Measurements from ENCODE around the gene CDC37.
A peak's percentile ranks its signal among the peaks of the same experiment; 100 is the strongest.
"Not testable (repeated sequence)": the region's sequence is repeated elsewhere in the genome, so short reads cannot be mapped to it uniquely, and the experiment has no call there.

The CDC37 gene

DNA sequence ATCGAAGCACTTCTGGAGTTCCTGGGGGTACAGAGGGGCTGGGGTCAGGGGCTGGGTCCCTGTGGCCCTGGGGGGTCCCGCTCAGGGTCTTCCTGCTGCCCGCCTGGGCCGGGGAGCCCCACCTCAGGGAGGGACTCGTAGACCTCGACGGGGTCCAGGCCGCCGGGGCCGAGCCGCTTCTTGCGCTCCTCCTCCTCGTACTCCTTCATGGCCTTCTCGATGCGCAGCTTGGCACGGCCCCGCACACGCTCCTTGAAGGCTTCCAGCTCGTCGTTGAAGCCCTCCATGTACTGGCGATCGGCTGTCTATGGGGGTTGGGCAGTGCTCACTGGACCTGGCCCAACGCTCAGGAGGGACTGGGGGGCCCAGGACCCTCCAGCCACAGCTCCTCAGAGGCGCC, 10.2 kb downstream of the CDC37 start:
- no peak for DNase-seq

DNA sequence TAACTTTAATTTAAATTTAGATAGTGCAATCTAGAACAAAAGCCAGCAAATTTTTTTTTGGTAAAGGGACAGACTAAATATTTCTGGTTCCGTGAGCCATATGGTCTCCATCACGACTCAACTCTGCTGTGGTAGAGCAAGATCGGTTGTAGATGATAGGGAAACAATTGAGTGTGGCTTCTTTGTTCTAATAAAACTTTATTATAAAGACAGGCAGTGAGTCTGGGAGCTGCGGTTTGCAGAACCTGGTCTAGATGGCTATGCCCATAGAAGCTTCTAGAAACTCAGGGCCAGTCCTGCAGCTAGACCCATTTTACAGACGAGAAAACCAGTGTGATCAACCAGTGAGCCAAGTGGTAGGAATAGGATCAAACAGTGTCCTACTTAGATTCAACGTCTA, 11.2 kb downstream of the CDC37 start:
- no peak for DNase-seq

DNA sequence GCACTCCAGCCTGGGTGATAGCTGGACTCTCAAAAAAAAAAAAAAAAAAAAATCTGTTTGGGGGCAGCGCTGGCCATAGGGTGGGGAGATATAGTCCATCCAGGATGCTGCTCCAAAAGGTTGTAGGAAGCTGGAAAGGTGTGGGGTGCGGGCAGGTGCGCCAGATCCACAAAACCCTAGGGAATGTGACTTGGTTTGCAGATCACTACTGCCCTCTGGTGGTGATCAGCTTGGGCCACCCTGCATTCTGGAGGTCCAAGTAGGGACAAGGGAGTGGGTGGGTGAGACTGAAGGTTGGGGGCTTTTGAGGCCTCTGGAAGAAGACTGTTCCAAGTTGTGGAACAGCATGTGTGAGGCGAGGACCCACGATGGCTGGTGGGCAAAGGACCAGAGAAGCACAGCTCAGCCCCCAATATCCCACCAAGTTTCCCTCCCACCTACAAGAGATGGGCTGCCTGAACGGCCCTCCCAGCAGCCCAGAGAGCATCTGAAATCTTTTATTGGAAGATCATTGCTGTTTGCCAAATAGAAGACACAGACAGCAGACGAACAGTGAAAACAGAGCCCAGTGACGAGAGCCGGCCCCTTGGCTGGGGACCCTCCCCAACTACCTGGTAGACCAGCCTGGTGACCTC, 12.6 kb downstream of the CDC37 start:
- DNase-seq = peak; percentile 60

DNA sequence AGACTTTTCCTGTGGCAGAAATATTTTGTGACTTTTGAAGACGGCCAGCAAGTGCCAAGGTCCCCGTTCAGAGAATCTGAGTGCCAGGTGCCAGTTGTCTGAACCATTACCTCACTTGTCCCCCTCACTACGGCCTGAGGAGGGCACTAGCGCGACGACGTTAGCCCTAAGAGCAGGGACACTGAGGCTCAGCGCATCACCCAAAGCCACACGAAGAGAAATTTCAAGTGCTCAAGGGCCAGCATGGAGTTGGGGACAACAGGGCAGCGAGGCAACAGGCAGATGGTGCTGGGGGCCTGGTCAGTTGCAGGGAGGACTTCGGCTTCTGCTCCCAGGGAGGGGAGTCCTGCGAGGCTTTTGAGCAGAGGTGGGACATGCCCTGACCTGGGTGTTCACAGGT, 13.5 kb downstream of the CDC37 start:
- DNase-seq = no peak

DNA sequence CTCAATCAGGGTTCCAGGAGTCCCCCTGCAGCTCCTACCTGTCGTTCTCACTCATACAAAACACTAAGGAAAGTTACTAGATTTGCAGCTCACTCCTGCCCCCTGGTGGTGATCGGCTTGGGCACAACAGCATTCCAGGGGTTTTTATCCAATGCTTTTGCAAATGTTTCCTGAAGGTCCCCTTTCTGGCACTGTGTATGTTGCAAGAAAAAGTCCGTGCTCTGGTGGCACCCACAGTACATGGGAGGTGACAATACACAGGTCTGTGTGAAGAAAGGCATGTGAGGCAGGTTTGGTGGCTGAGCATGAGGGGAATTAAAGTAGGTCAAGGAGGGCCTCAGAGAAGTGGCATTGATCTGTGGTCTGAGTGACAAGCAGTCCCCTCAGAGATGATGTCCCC, 14.4 kb downstream of the CDC37 start:
- peak; percentile 90 for DNase-seq

DNA sequence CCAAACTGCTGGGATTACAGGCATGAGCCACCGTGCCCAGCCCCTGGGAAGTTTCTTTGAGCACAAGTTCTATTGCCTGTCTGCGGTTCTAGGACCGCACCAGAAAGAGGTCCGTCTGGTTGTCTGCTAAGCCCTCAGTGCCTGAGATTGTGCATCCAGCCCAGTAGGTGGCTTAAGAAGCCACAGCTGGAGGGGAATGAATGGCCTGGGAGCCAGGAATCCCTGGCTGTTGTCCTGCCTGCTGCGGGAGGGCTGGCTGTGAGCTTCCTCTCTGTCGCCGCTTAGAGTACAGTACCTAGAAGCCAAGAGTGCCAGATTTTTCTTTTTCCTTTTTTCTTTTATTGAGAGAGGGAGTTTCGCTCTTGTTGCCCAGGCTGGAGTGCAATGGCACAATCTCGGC, 18.8 kb downstream of the CDC37 start:
- no peak for DNase-seq

DNA sequence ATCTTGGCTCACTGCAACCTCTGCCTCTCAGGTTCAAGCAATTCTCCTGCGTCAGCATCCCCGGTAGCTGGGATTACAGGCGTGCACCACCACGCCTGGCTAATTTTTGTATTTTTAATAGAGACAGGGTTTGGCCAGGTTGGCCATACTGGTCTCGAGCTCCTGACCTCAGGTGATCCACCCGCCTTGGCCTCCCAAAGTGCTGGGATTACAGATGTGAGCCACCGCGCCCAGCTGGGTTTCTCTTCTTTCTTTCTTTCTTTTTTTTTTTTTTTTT, 20.2 kb downstream of the CDC37 start:
- DNase-seq = not testable (repeated sequence)

DNA sequence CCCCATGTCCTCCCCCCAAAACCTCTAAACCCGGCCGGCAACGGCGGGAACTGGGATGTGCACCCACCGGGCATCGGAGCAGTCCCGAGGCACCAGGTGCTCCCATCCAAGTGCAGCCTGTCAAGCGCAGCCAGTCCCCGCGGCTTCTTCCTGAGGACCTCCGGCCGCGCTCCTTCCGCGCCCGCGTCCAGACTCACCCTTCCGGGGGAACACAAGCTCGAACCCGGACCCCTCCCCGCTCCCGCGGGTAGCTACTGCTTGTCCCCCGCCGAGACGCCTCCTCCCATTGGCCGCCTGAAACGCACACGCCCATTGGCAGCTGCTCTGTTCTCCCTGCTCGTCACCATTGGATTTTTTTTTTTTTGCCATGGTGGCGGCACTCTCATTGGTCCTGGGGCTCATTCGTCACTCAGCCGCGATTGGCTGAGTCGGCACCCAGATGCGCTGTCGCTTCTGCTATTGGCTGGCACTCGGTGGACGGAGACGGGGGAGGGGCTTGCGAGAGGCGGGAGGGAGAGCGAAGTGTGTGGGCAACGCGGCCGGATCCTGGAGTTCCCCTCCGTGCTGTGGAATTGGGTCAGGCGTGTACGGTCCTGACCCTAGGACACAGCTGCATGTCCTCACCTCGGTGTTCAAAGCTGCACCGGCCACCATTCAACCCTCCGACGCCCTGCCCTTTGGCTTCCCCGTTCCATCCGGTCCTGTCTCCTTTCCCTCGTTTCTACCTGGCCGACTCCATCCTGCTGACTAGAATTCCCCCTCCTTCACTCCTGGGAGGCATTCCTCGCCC, 22.8 kb downstream of the CDC37 start, which contains the start of gene TYK2:
Gene TYK2 (minus strand): TSS at position 260 of the 790 bp plus-strand sequence. CDS start 2,166 bp downstream, outside the sequence.
- DNase-seq = peak; percentile 92

DNA sequence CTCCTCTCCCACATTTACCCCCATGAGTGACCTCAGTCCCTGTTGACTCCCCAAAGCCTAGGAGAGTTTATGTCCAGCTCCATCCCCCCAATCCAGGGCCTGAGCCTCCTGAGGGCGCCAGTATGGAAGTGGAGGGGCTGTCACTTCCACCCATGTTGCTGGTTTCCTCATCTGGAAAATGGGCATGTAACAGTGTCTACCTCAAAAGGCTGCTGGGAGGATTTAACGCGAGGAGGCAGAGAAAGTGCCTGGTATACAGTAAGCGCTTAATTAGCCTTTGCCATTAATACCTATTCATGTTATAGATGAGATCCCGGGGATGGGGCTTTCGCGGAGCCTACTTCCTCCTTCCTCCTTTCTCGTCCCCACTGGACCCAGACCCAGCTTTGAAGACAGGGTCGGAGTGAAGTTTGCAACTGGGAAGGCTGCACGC, 23.4 kb downstream of the CDC37 start:
- no peak for DNase-seq

DNA sequence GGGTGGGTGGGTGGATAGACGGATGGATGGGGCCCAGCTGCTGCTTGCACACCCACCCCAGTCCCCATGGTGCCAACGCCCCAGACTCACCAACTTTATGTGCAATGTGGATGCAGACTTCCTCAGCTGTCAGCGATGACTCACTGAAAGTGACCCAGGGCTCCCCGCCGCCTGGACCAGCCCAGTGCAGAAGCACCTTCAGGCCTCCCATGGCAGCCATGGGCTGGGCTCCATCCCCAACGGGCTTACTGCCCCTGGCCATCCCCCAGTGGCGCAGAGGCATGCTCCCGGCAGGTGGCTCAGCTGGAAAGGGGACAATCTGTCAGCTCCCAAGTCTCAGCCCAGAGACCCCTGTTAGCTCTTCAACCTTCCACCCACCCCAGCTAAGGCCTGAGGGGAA, 25.2 kb downstream of the CDC37 start:
- no peak for DNase-seq

DNA sequence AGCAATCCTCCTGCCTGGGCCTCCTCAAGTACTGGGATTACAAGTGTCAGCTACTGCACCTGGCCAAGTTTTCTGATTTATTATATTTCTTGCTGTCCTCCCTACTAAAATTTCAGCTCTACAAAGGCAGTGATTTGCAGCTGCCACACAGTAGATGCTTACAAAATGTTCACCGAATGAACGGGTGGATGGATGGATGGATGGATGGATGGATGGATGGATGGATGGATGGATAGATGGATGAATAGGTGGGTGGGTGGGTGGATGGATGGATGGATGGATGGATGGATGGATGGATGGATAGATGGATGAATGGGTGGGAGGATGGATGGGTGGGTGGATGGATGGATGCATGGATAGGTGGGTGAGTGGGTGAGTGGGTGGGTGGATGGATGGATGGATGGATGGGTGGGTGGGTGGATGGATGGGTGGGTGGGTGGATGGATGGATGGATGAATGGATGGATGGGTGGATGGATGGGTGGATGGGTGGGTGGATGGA, 26.2 kb downstream of the CDC37 start:
- not testable (repeated sequence) for DNase-seq

DNA sequence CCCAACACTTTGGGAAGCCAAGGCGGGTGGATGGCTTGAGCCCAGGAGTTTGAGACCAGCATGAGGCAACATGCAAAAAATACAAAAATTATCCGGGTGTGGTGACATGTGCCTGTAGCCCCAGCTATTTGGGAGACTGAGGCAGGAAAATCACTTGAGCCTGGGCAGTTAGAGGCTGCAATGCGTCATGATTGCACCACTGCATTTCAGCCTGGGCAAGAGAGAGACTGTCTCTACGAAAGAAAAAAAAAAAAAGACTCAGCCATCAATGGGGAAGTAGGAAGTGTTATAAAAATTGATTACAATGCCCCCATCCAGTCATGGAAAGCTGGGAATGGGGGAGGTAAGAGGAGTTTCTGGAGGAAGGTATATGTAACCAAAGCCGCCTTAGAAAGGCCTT, 28.4 kb downstream of the CDC37 start:
- DNase-seq = no peak

DNA sequence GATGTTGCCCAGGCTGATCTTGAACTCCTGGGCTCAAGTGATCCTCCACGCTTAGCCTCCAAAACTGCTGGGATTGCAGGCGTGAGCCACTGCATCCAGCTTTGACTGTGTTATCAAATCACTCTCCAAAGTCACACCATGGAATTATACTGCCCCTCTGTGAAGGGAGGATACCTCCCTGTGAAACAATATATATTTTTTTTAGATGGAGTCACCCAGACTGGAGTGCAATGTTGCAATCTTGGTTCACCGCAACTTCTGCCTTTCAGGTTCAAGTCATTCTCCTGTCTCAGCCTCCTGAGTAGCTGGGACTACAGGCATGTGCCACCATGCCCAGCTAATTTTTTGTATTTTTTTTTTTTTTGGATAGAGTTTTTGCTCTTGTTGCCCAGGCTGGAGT, 30.7 kb downstream of the CDC37 start:
- DNase-seq = no peak

DNA sequence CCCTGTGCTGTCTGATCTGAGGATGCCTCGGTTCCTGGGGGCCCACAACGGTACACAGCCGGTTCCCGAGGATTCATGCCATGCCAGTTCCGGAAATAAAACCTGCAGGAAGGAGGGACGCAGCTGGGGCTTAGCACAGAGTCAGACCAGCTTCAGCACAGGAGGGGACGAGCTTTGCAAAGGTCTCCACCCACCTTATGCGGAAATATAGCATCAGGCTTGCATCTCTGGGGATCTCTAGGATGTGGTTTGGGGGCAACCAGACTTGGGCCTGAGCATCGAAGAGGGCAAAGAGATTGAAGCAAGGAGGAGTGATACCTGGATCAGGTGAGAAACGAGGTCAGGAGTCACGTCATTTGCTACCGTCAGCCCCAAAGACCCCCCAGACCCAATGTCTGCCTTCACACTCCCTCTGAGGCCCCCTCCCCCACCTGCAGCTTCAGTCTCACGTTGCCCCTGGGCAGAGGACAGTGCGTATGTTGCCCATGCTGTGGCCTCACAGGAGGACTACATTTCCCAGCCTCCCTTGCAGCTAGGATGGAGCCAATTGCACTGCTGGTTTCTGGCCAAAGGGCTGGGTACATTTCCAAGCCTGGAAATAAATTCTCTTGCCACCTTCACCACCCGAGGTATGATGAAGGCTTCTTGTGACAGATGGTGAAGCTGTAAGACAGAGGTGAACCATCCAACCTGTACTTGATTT, 35.1 kb downstream of the CDC37 start:
- DNase-seq = no peak

DNA sequence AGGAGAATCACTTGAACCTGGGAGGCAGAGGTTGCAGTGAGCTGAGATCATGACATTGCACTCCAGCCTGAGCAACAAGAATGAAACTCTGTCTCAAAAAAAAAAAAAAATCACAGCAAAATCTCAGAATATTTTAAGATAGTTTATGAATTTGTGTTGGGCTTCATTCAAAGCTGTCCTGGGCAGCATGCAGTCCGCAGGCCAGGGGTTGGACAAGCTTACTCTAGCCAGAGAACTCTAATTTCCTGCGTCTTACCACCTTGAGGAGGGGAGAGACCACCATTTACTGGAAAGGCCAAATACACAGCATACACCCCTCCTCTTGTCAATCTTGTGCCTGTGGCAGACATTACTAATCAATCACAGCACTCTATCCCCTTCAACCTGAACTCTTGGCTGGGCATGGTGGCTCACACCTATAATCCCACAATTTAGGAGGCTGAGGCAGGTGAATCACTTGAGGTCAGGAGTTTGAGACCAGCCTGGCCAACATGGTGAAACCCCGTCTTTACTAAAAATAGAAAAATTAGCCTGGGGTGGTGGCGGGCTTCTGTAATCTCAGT, 36.3 kb downstream of the CDC37 start:
- DNase-seq = not testable (repeated sequence)

DNA sequence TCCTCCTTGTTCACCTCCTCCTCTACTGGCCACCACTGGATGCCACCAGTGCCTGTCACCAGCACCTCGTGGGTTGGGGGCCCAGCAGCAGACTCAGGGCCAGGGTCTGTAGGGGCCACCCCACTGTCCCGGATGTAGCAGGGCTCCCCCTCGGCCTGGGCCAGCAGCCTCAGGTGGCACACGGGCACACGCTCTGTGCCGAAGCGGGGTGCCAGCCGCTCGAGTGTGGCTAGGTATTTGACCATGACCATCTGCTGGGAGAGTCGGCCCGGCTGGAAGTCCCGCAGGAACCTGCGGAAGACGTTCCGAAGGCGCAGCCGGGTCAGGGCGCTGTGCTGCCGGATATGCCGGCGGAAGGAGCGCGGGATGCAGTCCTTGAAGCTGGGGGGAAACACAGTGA, 37.8 kb downstream of the CDC37 start:
- DNase-seq = no peak

DNA sequence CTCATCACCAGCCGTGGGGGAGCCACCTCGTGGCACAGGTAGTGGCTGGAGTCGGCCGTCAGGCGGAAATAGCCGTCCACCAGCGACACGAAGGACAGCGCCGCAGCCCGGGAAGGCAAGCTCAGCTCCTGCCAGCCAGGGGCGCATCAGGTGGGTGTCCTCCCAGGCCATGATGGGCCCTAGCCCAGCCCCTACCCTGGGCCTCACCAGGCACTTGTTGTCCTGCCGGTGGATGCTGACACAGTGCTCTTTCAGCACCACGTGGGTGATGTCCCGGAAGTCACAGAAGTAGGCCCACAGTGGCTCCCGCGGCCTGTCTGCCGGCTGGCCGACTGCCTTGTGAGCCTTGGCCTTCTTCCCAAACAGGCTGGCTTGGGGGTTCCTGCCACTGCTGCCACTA, 38.7 kb downstream of the CDC37 start:
- no peak for DNase-seq

DNA sequence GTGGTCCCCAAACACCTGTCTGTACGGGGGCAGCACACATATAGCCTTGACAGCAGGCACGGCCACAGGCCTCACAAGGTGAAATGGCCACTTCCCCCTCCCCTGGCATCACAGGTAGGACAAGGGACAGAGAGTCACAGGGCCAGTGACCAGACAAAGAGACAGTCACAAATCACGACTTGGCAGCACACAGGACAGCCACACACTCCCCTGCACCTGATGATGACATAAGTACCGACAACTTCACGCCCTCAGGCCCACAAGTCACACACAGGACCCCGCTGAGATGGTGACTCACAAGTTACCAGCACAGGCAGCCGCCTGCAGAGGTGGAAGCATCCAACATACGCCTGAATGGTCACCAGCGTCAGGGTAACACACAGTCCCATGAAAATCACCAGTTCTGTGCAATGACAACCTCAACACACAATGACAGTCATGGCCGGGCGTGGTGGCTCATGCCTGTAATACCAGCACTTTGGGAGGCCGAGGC, 39.5 kb downstream of the CDC37 start:
- no peak for DNase-seq

DNA sequence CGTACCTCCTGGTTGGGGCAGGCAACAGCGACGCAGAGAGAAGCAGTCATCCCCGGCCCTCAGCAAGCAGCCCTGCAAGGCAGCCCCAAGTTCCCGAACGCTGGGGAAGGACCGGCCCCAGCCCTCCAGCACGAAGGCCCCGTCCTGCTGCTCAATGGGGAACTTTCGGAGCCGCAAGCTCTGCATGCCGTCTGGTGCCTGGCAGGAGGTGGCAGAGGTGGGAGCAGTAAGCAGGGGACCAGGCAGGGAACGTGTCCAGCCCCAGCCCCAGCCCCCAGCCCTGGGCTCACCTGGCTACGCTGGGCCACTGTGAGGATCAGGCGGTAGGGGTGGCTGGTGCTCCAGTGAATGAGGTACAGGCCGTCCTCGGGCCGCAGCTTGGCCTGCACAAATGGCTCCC, 41.1 kb downstream of the CDC37 start:
- DNase-seq = no peak

DNA sequence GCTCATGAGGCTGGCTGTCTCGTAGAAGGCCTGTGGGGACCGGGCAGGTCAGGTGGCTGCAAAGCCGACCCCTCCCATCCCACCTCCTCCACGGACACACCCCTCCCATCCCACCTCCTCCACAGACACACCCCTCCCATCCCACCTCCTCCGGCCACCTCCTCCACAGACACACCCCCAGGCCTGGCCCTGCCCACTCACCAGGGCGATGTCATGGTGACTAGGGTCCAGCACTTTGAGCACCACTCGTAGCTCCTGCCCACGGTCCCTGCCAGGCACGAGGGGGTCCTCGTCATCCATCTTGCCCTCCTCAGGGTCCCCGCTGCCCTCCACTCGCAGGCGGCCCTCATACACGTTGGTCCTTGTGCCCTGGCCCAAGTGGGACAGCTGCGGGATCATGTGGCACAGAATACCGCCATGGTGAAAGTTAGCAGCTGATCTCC, 41.8 kb downstream of the CDC37 start:
- no peak for DNase-seq

DNA sequence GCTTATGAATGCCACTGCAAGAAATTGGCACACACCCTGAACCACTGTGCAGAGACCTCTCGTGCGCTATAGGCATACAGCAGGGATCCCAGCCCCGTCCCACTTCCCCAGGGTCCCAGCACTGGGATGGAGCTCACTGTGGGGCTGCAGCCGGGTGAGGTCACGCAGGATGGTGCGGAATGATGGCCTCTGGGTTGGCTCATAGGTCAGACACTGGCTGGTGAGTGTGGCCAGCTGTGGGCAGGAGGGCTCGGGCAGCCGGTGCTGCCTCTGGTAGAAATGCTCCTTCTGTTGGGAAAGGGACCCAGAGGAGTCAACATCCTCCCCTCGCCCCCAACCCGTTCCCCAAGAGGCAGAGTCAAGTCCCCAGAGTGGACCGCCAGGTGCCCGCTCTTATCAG, 46.9 kb downstream of the CDC37 start:
- no peak for DNase-seq

DNA sequence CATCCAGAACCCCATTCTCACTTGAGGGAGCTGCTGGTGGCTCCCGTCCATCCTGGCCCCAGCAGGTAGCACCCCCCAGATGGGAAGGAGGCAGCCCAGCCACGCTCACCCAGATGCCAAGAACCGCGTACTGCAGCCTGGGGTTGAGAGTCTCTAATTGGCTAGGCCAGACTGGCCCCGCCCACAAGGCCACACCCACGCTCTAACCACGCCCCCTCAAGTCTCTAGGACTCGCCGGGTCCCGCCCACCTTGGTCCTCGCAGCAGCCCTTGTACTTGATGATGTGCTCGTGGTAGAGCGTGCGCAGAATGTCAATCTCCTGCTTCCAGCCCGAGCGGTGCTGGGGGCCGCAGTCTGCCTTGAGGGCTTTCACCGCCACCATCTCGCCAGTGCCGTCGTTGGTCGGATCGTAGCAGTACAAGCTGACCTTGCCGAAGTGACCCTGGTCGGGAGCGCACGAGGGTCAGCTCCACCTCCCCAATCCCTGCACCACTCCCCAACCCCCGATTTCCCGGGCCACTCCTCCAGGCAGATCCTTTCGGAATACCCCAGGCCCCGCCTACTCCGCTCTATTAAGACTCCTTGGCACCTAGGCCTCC, 49.5 kb downstream of the CDC37 start:
- DNase-seq = no peak

Measured in T-helper 9 cell (primary cell).